ENCODE measurements around the gene FAM43B. TPM values are rescaled to one million over a fixed set of nuclear protein-coding genes. Genes with fewer than 3 reads are reported as not detected.

Gene FAM43B
- polyA plus RNA-seq, 1 donor = 0.72 TPM

DNA sequence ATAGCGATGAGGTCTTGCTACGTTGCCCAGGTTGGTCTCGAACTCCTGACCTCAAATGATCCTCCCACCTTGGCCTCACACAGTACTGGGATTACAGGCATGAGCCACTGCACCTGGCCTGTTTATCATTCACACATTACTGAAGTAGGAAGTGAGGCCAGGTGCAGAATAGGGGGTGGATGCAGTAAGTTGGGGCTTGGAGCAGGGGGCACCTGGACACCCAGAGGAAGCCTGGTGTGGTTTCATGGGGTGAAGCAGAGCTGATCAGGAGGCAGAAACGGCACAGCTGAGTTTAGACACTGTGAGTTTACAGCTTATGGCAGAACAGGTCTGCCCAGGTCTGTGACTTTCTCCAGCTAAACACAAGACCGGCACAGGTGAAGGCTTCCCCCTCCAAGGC lies 41.4 kb downstream of the FAM43B start:
- DNase-seq = no peak

DNA sequence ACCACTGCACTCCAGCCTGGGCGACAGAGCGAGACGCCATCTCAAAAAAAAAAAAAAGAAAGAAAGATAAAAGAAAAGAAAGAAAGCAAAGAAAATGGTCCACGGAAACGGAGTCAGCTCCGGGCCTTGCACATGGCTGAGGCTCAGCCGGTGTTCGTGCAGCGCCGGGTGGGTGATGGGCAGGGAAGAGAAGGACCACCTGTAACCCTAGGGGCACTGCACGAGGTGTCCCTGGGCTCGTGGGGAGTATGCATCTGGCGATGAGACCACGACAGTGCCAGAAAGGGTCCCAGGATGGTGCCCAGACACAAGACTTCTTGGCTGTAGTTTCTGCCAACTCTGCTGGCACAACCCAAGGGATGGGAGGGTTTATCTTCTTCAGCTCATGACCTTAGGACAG lies 42.4 kb downstream of the FAM43B start:
- no peak for DNase-seq

DNA sequence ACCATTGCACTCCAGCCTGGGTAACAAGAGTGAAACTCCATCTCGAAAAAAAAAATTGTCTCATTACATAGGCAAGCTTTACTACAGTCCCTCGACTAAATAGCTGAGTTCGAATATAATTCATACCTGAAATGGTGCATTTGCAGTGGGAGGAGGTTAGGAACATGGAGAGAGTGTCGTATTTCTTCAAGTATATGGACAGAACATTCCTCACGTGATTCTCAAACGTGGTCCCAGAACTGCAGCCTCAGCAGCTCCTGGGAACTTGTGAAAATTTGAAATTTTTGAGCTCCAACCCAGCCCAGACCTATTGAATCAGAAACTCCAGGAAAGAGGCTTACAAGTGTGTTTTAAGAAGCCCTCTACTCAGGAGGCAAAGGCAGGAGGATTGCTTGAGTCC lies 43.7 kb downstream of the FAM43B start:
- no peak for DNase-seq

DNA sequence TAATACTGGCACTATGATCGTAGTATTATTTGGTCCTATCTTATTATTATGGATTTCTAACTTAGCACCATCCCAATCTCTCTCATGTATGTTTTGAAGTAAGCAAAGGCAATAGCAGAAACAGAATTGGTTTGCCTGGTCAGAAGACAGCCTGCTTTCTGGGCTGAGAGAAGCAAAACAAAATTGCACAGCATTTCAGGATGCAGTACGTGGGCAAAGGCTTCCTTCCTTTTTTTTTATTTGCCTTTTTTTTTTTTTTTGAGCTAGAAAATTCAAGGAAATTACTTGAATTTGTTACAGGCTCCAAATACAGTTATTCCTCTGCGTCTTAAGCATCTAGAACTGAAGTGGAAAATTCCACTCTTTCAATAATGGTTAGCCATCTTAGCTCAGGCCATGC lies 45.3 kb downstream of the FAM43B start:
- no peak for DNase-seq

DNA sequence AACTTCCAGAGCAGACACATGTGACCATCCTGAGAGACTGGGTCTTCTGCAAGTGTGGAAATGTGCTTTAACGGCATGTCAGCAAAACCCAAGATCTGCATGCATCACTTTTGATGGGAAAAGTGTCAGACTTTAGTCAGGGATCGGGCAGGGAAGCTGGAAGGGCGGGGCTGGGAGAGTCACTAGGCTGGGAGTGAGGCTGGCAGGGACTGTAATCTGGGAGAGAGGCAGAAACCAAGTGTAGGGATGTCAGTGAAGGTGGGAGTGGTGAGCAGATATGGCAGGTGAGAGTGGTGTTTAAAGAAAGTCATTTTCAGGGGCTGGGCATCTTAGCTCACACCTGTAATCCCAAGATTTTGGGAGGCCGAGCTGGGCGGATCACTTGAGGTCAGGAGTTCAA lies 47.8 kb downstream of the FAM43B start:
- DNase-seq = no peak

DNA sequence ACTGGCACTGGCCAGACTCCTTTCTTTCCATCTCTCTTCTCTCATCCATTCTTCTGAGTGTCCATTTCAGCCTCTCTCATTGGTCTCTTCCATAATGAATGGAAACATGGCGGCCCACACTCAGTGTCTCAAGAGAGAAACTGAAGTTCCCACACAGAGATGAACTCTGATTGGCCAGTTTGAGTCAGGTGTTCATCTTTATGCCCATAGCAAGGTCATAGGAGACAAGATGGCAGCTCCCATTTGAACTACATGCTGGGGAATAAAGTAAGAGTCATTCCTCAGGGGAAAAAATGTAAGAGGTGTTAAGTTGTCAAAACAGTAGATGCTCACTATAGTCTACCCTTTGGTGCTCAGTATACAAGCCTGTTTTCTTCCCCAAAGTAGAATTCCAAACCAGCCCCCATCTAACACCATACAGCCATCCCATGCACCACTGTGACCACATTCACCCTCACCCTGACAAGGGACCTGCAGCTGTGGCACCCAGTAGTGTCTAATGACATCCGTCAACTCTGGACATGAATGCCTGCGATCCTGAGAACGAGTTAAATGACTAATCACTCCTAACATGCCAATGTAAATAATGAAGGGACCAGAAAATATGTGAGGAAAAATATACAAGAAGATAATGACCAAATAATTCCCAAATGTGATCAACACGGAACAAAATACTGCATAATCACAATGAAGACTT lies 48.9 kb downstream of the FAM43B start:
- DNase-seq = no peak

DNA sequence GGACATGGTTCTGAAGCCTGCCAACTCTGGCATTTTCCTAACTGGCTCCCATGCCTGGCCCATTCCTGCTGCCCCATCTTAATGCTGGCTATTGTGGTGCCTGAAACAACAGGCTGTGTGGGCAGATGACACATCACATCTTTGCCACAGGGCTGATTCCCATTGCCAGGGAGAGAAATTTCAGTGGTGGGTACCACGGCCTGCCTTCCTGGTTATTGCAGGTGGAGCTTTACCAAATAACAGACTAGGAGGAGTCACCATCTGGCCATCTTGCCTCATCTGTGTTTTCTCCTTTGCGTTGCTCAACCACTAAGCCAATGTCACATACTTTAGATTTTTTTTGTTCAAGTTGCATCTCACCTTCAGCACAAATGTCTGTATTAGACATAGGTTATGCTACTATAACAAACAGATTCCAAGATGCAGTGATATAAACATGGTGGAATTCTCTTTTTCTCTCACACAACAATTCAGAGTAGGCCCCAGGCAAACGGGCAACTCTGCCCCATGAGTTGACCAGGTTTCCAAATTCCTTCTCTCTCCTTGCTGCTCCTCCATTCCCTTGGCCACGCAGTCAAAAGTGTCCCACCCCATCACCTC lies 50.6 kb downstream of the FAM43B start:
- DNase-seq = no peak

DNA sequence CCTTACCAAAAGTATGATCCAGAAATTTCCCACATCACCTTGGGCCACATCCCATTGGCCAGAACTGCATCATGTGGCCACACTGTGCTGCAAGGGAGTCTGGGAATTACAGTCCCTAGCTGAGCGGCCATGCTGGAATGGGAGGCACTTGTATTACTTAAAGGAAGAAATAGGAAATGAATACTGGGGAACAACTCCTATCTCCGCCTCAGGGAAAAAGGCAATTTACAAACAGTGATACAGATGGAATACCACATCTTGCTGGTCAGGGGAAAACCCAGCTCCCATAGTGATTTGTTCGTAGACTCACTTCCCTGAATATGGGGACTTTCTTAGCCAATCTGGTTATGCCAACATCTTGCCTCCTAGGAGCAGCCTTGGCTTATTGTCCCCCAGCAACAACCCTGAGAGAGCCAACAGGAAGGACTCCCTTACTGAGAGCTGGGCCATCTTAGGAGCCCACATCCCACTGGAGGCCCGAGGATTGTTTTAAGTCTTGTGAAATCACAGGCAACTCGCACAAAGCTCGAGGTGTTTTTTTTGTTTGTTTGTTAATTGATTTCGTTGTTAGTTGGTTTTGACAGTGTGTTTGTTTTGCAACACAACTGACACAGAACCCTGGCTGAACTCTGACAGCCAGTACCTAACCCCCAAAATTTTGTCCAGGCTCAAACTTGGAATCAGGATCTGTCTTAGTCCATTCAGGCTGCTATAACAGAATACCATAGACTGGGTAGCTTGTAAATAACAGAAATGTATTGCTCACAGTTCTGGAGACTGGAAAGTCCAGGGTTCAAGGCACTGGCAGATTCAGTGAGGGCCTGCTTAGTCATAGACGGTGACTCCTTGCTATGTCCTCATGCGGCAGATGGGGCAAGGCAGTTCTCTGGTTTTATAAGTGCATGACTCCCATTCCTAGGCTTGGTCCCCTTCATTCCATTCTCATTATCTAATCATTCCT lies 51.4 kb downstream of the FAM43B start:
- no peak for DNase-seq

Other genes starting within 250 kb of the FAM43B start
- 5.9 TPM for gene CAMK2N1, start 66.4 kb upstream of the FAM43B start, polyA plus RNA-seq (ENCODE audit: insufficient read length)
- 19.4 TPM for gene MUL1, start 44.4 kb upstream of the FAM43B start, polyA plus RNA-seq (ENCODE audit: insufficient read length)
- gene CDA, start 36.5 kb downstream of the FAM43B start, polyA plus RNA-seq (ENCODE audit: insufficient read length) = 0.52 TPM
- 44.9 TPM for gene PINK1, start 80.9 kb downstream of the FAM43B start, polyA plus RNA-seq (ENCODE audit: insufficient read length)
- 124 TPM for gene DDOST, start 108.8 kb downstream of the FAM43B start, polyA plus RNA-seq (ENCODE audit: insufficient read length)
- gene KIF17, start 165.4 kb downstream of the FAM43B start, polyA plus RNA-seq (ENCODE audit: insufficient read length) = 4.2 TPM
- 0.44 TPM for gene SH2D5, start 180.1 kb downstream of the FAM43B start, polyA plus RNA-seq (ENCODE audit: insufficient read length)
- gene HP1BP3, start 234.7 kb downstream of the FAM43B start, polyA plus RNA-seq (ENCODE audit: insufficient read length) = 188 TPM